IPS-NIHi11 (cell line): ENCODE measurements around the gene PC.

Experiments used
- DNase-seq: peaks from one replicate; pipeline ENCODE4 v3.0.0; 2012; ENCODE audit warnings: mixed read lengths, low spot score

The PC gene

DNA sequence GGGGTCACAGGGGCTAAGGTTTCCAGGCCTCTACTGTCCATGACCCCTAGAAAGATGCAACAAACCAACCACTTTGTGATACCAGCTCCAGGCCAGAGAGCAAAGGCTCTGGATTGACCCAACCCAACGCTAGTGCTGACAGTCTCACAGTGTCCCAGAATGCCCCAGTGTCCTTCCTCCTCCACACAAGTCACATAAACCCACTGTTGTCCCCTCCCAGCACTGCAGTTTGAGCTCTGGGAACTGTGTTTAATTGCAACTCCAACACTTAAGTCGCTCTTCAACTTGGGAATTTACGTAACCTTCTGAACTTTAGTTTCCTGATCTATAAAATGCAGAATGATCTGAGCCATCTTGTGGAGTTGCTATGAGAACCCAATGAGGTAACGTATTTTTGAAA, 47.5 kb downstream of the PC start:
- DNase-seq: no peak

DNA sequence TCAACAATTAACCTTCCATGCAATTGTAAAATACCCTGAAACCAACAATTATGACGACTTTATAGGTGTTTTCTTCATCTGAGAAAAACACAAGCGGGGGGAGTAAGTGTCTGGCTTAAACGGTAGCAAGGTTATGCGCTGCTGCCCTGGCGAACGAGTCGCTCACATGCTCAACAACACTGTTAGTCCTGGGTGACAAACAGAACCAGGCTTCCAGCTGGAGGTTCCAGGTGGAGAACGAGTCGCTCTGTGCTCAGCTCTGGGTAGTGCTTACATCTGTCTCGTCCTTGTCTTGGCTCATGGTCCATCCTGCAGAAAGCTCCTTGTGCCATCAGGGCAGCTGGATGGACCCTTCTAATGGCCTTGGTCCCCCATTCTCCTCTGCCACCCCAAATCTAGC, 48.2 kb downstream of the PC start:
- DNase-seq: no peak

DNA sequence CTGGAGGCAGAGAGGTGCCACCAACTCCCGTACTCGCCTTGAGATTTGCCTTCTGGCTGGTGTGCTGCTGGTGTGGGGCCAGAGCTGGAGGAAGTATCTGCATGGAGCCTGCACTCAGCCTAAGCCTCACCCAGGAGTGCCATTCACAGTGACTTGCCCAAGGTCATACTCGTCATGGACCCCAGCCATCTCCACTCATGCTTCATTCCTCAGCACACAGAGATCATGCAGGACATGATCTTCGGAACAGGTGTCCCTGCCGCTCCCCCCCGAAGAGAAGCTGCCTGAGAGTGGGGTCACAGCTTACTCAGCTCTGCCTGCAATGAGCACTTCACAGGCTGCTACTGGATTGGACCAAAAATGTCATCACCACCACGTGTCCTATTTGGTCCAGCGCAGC, 49.0 kb downstream of the PC start:
- DNase-seq: no peak

DNA sequence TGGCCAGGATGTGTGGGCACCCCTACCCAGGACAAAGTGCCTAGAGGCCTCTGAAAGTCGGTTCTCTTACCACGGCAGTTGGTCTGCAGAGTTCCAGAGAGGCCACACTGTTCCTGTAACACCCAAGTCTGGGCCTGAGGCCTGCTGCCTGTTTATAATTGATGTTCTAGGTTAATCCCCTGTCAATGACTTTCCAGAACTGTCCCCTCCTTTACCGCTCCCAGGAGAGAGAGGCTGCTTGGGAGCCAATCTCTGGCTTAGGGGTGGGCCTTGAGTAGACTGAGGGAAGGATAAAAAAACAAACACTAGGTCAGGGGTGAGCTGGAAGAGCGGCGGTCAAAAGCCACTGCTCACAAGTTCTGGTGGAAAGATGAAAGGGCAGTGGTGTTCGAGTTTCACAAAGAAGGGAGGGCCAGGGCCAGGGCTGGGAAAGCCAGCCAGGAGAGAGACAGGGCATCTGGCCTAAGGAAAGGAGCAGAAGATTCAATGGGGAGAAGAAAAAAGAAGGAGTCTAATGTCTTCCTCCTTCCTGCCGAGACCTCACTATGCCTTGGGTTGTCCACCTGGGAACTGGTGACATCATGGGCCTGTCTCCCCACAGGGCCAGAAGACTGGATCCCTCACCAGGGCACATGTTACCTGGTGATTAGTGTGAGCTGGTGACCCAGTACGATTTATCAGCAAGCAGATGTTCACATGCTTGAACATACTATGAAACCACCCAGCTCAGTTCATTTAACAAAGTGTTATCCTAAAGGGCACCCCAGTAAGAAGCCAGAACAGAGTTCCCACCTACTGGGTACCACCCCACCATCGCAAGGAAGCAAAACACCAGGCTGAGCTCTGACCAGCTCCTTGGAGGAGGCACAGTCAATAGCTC, 50.2 kb downstream of the PC start:
- DNase-seq: no peak

- DNase-seq: peak; percentile 34
Observed at GRCh38 chr11:66906061-66906733, 52.0 kb downstream of the PC start.

GRCh38 chr11:66905631-66906030, 52.6 kb downstream of the PC start:
- no peak for DNase-seq

GRCh38 chr11:66904981-66905521, 53.1 kb downstream of the PC start:
- DNase-seq: peak; percentile 14

DNA sequence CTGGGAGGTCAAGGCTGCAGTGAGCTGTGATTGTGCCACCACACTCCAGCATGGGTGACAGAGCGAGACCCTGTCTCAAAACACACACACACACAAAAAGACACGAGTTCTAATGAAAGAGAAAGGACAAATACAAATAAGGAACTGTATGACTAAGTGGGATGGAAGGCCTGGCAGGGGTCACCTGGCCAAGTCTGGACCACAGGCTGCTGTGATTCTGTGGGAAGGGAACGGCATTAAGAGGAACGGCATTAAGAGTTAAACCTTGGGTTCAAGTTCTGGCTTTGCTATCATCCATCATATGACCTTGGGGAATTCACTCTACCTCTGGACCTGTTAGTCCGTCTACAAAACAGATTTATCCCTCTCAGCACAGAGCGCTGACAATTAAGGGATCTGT, 53.6 kb downstream of the PC start:
- DNase-seq: no peak

DNA sequence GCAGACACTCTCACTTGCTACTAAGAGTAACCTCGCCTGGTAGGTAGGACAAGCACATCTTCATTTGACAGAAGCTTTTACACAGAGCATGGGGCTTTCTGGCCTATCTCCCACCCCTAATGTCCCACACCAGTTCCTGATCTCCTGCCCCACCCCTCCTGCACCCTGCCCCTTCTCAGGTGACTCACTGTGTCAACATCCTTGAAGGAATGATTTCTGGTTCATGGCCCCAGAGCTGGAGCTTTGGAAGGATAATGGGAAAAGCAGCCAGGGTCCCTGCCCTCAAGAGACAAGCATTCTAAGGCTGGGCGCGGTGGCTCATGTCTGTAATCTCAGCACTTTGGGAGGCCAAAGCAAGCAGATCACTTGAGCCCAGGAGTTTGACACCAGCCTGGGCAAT, 54.1 kb downstream of the PC start:
- DNase-seq: no peak

DNA sequence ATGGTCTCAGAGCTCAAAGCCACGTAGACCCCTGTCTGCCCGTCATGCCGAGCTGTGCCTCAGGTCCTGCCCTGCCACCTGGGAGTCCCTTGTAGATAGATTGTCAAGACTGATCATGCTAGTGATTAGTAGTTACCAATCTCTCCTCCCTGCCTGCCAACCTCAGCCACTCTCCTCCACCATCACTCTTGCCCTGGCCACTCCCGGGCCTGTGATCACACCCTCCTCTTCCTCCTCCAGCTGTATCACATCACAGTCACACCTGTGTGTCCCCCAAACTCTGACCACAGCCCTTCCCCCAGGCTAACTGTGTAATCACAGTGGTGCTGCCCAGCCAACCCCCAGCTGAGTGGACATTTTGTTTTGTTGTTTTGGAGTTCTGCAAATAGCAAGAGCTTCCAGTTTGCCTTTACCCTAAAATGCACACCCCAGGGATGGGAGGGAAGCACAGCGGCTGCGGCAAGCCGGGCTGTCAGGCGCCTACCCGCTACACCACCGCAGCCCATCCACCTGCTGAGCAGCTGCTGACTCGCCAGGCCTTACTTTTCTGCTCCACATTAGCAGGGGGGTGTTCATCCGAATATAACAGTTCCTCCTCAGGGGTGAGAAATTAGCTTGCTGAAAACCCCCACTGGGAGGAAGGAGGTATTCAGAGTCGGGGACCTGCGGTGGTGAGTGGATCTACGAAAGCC, 55.6 kb downstream of the PC start:
- peak; percentile 29 for DNase-seq

DNA sequence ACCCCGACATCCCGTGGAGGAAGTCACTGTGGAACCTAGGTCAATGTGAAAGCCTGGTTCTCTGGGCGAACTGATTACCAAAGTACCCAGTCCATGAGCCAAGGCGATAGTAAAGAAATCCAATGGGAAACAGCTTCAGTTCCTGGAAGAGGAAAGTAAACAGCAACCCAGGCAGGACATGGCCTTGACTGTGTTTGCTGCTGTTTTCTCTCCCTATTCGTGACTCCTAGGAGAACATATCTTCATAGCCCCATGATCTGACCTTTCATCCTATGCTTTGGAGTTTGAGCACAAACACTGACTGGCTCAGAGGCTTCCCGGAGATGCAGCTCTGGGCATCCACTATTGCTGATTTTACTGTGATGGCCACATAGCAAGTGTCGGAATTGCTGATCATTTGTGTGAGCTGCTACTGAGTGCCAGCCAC, 56.2 kb downstream of the PC start:
- no peak for DNase-seq

DNA sequence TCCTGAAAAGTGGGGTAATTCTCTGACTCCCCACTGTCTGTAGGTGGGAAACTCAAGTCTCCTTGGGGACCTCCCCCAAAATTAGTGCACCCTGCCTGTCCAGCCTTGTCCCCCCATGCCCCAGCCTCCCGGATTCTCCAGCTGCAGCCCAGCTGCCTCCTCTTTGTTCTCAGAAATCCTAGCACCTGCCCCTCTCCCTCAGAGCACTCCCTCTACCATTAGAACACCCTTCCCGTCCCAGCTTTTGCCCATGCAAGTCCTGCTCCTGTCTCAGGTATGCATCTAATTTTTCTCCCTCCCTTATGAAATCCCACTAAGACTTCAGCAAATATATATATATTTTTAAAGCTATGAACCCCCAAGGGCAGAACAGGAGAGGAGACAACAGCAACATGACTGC, 64.0 kb downstream of the PC start:
- no peak for DNase-seq

GRCh38 chr11:66892911-66893310, 65.3 kb downstream of the PC start:
- DNase-seq: no peak

DNA sequence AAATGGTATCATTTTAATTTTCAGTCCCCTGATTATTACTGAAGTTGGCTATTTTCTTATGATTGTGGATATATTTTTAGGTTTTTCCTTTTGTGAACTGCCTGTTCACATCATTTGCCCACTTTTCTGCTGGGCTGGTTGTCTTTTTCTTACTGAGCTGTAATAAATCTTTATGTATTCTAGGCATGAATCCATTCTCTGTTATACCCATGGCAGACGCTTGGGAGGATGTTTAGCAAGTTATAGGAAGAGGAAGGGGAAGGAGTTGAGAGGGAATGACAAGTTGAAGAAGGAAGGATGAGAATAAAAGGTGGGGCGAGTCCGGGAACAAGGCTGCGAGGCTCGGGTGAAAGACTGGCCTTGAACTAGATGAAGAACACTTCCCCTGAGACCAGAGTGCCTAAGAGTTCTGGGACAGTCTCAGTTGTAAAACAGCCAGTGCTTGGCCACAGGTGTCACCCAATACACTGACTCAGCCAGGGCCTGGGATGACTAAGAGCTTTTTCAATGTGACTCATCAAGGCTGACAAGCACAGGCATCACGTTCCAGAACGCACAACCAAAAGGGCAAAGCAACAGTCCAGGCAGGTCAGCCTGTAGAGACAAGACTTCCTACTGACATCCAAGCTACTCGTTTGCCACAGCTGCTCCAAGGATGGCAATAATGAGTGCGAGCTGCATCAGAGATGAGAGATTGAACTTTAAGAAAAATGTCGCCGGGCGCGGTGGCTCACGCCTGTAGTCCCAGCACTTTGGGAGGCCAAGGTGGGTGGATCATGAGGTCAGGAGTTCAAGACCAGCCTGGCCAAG, 66.1 kb downstream of the PC start:
- peak; percentile 51 for DNase-seq

DNA sequence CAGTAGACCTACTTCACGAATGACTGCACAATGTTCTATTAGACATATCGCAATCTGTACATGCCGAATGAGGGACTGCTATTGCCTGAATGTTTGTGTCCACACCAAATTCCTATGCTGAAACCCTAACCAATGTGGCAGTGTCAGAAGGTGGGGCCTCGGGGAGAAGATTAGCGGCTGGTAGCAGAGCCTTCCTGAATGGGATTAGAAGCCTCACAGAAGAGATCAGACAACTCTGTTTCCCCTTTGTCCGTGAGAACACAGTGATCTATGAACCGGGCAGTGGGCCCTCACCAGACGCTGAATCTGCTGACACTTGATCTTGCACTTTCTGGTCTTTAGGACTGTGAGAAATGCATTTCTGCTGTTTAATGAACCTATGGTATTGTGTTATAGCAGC, 68.2 kb downstream of the PC start:
- no peak for DNase-seq

GRCh38 chr11:66888282-66888681, 69.9 kb downstream of the PC start:
- no peak for DNase-seq

DNA sequence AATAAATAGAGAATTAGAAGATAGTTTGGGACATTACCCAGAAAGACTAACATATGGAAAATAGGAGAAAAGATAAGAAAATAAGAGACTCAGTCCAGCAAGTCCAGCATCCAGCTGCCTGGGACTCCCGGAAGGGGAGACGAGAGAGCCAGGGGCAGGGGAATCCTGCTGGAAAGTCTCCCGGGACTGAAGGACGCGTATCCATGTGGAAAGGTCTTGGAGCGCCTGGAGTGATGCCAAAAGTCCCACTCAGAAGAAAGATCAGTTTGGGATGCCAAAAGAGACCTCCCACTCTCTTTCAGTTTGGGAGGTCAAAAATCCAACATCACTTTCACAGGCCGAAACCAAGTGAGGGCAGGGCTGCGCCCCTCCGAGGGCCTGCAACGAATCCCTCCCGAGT, 70.7 kb downstream of the PC start:
- no peak for DNase-seq

DNA sequence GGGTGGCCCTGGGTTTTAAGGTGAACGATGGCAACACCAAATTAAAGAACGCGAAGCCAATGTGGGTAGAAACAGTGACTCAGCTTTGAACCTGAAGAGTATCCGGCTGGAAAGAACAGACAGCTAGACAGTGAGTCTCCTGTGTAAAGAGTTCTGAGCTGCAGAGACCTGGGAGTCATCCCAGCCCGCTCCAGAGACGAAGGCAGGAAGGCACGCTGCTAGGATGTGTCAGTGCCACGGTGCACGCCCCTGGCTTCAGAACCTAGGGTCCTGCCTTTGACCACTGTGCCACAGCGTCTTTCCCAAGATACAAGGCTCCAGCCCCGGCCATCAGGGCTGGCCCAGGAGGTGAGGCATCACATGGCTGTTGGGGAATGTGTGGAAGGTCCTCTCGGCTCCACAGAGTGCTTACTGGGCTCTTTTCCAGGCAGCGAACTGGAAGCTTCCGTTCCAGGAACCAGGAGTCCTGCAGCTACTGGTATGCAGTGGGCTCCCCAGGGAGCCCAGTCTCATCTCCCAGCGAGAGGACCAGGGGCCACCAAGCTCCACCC, 71.4 kb downstream of the PC start:
- DNase-seq: peak; percentile 53

DNA sequence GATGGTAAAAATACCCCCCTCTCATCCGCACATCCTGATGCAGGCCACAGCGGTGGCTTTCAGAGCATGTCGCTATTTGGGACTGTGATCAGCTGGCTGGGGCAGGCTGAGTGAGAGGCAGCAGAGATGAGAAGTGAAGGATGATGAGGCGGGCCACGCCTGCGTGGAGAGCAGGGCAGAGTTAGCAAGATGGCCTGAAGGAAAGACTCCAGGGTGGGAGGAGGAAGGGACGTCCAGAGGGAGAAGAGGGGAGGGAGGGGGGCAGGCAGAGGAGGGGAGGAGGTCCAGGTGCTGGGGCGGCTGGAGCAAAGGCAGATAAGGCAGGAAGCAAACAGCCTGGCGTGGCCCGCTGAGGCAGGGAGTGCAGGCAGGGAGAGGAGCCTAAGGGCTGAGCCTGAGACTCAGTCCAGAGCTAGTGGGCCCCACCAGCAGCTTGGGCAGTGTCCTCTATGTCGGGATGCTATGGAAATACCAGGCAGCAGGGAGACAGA, 72.2 kb downstream of the PC start:
- no peak for DNase-seq

GRCh38 chr11:66885469-66885868, 72.7 kb downstream of the PC start:
- no peak for DNase-seq

GRCh38 chr11:66884443-66884842, 73.7 kb downstream of the PC start:
- no peak for DNase-seq
